HG03103 (cell line): Measurements from ENCODE around the gene SLC38A8.

Experiments used
- ATAC-seq: cut with Tn5 transposase; IDR thresholded peaks from one replicate; pipeline ENCODE4 v1.9.1; 2021; ENCODE audit warnings: low read depth; ENCODE audit not compliant: unreplicated experiment

The SLC38A8 gene

DNA sequence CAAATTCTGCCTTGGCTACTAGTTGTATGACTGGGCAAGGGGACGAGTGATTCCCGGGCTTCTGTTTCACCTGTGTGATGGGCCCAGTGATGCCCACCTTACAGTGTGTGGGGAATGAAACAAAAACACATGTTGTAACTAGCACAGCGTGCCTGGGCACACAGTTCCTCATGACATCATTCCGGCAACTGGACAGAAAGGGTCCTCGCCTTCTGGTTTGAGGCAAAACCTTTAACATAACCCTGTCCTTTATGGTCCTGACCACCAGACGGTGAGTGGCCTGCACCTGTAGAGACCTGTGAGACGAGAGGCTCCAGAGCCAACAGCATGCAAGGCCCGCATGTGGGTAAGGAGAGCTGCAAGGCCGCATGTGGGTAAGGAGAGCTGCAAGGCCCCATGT, 7.7 kb upstream of the SLC38A8 start:
- no peak for ATAC-seq

DNA sequence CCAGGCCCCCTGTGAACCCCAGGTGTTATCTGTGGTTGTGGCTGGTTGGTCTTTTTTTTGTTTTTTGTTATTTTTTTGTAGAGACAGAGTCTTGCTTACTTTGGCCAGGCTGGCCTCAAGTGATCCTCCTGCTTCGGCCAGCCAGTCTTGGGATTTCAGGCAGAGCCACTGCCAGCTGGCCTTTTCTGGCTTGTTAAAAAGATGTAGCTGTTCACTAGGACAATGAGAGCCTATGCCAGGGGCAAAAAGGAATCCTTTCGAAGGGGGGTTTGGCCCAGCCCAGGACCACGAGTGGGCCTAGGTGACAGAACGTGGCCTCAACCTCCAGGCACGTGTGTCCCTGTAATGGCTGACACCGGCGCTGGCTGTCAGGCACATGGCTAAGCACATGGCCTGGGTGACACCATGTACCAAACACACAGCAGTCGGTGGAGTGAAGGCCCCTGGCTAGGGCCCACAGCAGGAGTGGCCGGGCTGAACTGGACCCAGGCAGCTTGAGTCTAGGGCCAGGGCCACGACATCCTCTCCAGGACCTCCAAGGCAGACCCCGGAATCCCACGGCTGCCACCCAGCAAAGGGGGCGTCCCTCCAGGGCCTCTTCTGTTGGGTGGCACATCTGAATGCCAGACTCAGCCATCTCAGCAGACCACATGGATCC, 6.9 kb upstream of the SLC38A8 start:
- no peak for ATAC-seq

DNA sequence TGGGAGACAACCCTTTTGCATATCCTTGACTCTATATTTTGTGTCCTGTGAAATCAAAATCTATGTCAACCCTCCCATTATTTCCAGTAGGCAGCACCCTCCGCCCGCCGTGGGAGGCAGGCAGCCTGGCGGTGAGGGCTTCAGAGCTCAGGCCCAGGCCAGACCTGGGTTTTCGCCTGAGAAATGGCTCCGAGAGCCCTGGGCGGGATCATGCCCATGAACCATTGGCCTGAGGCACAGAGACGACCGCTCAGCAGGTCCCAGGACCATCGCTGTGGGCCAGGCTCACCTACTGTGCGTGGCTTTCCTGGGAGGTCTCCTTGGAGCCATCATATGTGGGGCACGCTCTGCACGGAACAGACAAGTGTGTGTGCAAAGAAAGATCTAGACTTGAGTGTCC, 6.3 kb upstream of the SLC38A8 start:
- no peak for ATAC-seq

DNA sequence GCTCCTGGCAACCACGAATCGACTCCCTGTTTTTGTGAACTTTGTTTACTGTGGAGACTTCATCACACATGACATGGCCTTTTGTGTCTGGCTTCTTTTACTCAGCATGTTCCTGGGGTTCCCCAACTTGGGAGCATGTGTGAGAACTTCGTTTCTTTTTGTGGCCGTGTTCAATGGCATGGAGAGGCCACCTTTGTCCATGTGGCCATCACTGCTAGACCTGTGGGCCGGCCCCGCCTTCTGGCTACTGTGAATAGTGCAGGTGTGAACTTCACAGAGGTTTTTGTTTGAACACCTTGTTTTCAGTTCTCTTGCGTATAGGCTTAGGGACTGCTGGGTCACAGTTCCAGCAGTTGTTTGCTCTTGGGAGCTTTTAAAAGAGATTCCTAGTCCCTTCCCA, 5.7 kb upstream of the SLC38A8 start:
- no peak for ATAC-seq

DNA sequence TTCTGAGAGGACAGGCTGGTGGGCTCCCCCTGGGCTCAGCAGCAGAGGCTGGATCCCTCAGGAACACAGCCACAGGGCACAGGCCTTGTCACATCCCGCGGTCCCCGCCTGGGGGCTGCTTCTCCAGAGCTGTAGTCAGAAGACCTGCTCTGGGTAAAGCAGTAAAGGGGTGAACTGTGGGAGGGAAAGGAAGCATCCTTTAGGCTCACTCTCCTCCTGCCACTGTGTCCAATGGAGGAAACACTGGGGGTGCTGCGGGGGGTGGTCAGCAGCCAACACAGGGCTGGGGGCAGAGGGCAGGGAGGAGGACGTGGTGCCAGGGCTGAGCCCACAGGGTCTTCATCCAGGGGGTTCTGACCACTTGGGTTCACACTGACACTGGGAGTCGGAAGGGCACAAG, 5.0 kb upstream of the SLC38A8 start:
- ATAC-seq = no peak

DNA sequence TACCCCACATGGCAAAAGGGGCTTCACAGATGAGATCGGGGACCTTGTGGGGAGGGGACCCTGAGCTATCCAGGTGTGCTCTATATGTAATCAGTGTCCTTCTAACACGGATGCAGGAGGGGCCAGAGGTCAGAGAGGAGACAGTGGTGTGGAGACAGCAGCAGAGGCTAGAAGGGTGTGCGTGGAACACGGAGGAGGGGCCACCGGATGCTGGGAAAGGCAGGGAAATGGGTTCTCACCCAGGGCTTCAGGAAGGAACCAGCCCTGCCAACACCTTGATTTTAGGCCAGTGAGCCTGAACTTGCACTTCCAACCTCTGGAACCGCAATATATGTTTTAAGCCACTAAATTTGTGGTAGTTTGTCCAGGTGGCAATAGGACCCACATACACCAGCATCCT, 4.6 kb upstream of the SLC38A8 start:
- ATAC-seq = no peak

DNA sequence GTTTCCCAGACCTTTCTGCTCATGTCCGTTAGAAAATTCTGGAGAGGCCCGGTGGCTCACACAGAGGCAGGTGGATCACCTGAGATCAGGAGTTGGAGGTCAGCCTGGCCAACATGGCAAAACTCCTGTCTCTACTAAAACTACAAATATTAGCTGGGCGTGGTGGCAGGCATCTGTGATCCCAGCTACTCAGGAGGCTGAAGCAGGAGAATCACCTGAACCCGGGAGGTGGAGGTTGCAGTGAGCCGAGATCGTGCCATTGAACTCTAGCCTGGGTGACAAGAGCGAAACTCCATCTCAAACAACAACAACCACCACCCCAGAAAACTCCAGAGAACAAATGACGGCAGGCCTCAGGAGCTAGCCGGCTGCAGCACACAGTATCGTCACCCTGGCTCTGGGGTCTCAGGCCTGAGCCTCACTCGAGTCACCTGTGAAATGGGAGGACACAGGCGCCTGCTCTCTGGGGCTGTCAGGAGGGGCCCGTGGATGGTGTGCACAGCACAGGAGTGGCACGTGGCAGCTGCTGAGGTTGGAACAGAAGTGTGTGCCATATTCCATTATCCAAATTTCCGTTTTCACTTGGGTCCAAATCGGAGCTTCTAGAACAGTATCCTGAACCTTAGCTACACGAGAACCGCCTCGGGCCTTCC, 3.3 kb upstream of the SLC38A8 start:
- no peak for ATAC-seq

DNA sequence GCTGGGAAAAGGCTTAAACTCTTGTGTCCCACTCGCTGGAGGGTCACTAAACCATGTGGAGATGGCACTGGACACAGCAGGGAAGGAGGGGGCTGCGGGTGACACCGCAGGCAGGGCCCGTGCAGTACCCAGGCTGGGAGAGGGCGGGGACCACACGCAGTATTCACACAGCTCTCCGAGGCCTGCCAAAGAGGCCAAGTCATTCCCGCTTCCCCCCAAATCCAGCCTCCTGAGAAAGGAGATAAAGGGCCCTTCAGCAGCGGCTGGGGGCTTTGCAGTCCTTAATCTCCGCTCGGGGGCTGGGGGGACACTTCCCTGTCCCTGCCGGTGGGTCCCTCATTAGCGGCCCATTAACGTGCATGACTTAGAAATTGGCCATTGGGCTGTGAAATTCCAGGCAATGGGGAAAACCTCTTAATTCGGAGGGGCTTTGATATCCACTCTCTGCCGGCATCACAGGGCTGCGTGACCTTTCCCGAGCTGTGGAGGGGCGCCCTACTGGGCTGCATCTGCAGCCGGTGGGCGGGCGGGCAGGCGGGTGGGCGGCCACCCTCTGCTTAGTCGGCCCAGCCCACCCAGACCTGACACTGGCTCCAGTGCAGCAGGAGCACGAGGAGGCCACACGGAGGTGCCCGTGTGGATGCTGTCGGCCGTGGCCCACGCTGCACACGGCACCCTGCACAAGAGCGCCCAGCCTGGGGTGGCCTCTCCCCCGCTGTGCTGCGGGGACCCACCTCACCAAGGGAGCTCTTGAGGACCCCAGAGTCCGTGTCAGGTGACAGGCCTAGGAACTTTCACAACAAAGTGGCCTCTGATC, 2.6 kb upstream of the SLC38A8 start:
- ATAC-seq = no peak

DNA sequence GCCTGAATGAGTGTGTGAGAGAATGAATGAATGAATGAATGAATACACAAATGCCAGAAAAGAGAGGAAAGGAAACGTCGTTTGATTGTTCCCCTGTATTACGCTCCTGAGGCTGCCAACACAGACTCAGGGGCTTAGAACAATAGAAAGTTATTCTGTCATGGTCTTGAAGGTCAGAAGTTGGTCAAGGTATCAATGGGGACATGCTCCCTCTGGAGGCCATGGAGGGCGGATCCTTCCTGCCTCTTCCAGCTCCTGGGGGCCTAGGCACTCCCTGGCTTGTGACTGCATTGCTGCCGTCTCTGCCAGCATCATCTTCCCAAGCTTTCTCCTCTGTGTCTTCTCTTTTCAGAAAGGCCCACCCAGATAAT, 1.5 kb upstream of the SLC38A8 start:
- no peak for ATAC-seq

DNA sequence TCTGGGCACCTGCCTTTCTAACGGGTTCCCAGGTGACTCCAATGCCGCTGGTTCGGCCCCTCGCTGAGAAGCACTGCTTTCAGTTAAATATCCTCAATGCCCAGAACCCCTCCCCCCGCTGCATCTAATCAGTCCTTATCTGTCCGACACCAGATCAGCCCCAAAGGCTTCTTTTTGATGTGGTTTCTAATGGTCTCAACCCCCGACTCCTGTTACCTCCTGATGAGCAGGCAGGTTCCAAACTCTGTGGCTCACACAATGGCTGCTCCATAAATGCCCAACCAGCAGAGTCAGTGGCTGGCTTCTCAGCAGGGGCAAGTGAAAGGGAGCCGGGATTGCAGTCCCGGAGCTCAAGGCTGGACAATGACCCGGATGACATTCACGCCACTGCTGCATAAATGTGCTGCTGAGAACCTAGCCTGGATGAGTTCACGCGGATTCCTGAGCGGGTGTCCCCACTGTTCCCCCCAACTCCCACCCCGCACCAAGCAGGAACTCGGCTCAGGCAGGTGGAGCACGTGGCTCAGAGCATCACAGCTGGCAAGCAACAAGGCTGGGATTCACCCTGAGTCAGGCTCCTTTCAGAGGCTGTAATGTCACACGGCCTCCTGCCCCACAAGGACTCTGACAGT, 1.0 kb upstream of the SLC38A8 start:
- no peak for ATAC-seq

DNA sequence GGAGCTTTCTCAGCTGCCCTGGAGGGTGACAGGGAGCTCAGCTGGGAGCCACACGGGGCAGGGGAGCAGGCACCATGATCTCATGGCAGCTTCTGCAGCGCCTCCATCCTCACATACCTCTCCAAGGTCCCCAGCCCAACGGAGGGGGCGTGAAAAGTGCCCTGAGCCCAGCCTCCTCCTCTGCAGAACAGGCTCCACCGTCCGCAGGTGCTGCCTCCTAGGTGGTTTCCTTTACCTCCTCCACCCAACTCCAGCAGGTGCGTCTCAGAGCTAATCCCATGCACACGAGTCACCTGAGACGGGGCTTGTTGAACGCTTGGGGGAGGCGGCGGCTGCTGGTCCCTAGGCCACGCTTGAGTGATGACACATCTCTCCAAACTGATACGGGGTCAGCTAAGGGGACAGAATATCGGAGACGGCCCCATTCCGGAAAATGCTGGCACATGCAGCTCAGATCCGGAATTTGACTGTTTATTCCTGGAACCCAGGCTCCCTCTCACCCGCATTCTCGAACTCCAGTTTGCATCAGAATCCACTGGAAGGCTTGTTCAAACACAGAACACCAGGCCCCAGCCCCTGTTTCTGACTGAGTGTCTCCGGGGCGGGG, 387 bp upstream of the SLC38A8 start:
- no peak for ATAC-seq

DNA sequence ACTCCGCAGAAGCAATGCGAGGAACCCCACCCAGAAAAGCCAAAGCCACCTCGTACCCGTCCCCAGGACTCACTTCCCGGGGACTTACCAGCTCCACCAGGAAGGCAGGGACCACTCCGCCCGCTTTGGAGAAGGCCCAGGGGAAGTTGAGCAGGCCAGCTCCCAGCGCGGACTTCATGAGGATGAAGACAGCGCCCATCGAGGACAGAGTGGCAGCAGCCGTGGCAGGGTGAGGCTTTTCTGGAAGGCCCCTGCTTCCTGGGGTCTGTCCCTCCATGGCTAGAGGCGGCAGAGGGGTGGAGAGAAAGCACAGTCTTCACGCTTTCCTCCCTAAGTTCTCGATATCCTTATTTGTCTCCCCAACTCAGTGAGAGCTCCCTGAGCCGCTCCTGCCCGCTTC, 714 bp downstream of the SLC38A8 start:
- no peak for ATAC-seq

DNA sequence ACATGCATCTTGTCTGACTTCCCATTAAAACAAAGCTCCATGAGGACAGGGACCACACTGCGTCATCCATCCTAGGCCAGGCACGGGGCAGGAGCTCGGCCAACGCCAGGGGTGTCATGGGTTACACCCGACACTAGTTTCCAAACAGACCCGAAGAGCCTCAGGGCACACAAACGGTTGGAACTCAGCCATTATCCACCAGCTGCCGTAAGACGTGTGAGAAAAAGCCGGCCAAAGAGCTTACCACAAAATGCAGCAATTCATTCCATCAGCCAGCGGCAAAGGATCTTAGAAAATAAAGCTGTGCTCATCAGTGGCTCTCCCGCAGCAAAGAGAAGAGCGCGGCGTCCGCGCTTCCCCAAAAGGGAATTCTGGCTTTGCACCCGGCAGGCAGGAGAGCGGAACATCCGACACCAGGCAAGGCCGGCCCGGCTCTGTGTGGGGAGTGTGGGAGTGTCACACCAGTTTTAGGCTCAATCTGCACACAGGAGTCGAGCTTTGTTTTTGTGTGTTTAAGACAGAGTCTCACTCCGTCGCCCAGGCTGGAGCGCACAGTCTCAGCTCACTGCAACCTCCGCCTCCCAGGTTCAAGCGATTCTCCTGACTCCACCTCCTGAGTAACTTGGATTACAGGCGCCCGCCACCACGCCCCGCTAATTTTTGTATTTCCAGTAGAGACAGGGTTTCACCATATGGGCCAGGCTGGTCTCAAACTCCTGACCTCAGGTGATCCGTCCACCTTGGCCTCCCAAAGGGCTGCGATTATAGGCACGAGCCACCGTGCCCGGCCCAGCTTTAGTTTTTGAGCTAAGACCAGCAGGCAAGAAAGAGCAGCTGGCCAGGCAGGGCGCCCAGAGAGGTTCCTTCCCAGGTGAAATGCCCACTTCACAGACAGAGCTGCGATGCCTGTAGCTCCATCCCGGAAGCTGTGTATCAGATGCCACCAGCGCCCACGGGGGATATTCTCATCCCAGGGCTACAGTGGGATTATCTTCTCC, 1.5 kb downstream of the SLC38A8 start:
- ATAC-seq = no peak

DNA sequence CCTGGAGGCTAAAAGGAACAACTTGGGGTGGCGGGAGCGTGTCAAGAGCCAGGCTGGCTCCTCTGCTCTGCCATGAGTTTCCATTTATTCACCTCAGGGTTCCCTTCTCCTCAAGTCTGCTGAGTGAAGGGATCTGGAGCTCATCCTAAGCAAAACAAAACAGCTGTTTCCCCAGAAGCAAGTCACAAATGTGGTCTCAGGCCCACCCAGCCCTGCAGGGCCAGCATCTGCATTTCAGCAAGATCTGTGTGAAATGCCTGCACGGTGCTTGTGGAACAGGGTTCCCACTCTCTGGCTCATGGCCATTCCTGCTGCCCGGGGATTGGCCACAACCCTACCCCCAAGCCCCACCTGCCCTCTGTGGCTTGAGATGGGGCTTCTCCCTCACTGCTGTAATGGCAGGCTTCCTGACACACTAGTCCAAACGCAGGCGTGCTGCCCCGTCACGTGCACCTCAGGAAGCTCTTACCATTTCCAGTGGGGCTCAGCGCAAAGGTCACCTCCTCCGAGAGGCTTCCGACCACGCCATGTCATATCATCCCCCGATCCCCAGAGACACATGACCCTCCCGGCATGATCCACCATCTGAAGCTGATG, 2.3 kb downstream of the SLC38A8 start:
- no peak for ATAC-seq

DNA sequence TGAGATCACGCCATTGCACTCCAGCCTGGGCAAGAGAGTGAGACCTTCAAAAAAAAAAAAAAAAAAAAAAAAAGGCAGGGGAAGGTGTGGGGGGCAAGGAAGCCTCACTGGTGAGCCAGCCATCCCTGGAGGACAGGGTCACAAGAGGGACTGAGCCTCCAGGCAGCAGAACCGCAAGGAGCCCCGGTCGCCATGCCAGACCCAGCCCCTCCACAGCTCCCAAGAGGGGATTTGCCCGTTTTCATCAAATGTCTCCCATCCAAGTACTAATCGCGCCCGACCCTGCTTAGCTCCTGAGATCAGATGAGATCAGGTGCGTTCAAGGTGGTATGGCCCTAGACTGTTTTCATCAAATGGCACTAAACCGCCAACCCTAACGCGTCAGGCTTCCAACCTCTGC, 2.9 kb downstream of the SLC38A8 start:
- no peak for ATAC-seq

DNA sequence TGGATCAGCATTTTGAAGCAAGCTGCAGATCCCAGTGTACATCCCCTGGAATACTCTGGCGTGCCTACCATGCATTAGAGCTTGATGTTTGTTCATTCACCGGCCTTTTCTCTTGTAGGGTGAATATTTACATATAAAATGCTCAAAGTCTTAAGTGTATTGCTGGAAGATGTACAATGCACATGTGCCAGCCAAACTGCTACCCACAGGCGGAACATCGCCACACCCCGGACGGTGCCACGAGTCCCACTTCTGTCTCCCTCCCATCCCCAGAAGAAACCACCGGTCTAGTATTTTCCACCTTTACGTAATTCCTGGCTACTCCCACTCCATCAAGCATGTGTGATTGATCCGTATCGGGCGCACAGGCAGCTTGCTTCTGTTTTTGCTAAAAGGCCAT, 4.1 kb downstream of the SLC38A8 start:
- ATAC-seq = no peak

DNA sequence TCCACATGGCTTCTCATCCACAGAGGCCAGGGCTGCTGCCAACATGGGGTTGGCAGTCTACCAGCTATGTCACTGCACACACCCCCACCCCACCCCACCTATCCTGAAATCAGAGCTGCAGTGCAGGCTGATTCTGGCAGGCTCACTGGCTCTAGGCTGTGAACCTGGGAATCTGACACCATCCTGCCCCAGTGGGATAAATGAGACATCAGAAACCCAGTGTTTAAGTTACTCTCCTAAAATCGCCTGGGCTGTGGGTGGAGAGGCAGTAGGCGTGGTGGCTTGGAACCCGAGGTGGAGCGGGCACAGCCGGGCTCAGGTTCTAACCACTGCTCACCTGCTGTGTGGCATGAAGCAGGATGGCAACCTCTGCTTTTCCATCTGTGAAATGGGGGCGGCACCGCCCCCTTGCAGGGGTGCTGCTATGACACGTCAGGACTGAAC, 5.6 kb downstream of the SLC38A8 start:
- no peak for ATAC-seq

DNA sequence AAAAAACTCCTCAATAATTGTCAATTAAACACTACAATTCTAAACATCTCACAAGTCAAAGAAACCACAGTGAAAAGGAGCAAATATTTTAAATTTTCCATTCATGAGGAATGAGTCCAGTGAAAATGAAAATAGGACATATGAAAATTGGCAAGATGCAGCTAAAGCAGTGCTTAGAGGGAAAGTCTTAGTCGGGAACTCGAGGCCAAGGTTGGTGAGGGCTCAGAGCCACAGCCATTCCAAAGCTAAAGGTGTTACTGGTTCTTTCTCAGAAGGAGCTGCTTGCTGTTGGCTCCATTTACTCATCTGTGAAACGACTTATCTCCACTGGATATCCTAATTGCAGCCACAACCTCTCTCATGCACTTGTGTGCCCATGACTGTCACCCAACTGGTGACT, 6.5 kb downstream of the SLC38A8 start:
- ATAC-seq = no peak

DNA sequence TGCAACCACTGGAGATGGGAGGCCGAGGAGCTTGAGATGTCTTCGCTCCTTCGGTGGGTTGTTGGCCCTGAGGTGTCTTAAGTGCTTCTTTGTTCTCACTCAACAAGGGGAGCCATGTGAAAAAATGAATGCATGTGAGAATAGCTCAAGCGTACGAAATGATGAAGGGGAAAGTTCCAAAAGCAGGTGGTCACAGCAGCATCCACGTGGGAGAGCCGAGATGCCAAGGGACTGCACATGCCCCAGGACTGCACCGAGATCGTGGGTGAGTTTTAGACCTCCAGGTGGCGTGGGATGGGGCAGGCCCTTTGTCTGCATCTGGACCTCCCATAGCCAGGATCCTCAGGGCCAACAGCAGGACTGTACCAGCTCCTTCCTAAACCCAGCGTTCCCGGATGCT, 8.1 kb downstream of the SLC38A8 start:
- no peak for ATAC-seq
